Ectodermal cell (in vitro differentiated cells): ENCODE measurements around the gene TMEM205.
A peak's percentile ranks its signal among the peaks of the same experiment; 100 is the strongest.

Source experiments
- H3K27ac ChIP-seq: 2 replicates; pipeline ENCODE4 v1.7.0; 2013; ENCODE audit warnings: mild to moderate bottlenecking, low read depth, low read length; ENCODE audit not compliant: insufficient read depth, poor library complexity, severe bottlenecking
- H3K27me3 ChIP-seq: 2 replicates; pipeline ENCODE4 v1.7.0; 2013; ENCODE audit warnings: mild to moderate bottlenecking, low read length; ENCODE audit not compliant: insufficient read depth, control insufficient read depth, poor library complexity, severe bottlenecking
- H3K36me3 ChIP-seq: one replicate; pipeline ENCODE4 v1.7.0; 2013; ENCODE audit warnings: low read length; ENCODE audit not compliant: control insufficient read depth, insufficient read depth
- H3K4me1 ChIP-seq: one replicate; pipeline ENCODE4 v1.7.0; 2013; ENCODE audit warnings: low read length; ENCODE audit not compliant: control insufficient read depth, insufficient read depth
- H3K4me3 ChIP-seq: 2 replicates; pipeline ENCODE4 v1.7.0; 2013; ENCODE audit warnings: low read depth, low read length, control low read depth; ENCODE audit not compliant: insufficient read depth
- H3K9me3 ChIP-seq: 2 replicates; pipeline ENCODE4 v1.7.0; 2013; ENCODE audit warnings: mild to moderate bottlenecking, low read length, moderate library complexity; ENCODE audit not compliant: control insufficient read depth
- WGBS, 2 experiments: methylation state at CpG; one replicate each; pipeline ENCODE4 v1.1.7; 2013; ENCODE audit warnings: missing lambda C conversion rate in 2 of 2; 5-methylcytosine and 5-hydroxymethylcytosine counted together

TMEM205 gene

GRCh38 chr19:11370744-11371143 lies 24.7 kb upstream of the TMEM205 start:
- 91 to 92% methylated on average over 2 of the region's 2 CpGs for WGBS, 2 experiments
- no peak overlapping the region for H3K4me3 ChIP-seq
- H3K27ac ChIP-seq, result no peak overlapping the region
- H3K27me3 ChIP-seq, result no peaks in the 10 kb centered on the region
- H3K9me3 ChIP-seq, result no peaks in the 10 kb centered on the region
- H3K4me1 ChIP-seq, result peaks cover 17% of the 10 kb centered on the region
- no peaks in the 10 kb centered on the region for H3K36me3 ChIP-seq

- Histone ChIP-seq H3K27ac (no peak overlapping the region), H3K4me3 (no peak overlapping the region), H3K27me3 (no peaks in the 10 kb centered on the region), H3K36me3 (no peaks in the 10 kb centered on the region), H3K4me1 (no peaks in the 10 kb centered on the region), H3K9me3 (no peaks in the 10 kb centered on the region)
- WGBS, 2 experiments, result 97 to 98% methylated on average over 2 of the region's 2 CpGs
Observed at GRCh38 chr19:11367528-11367927, 21.5 kb upstream of the TMEM205 start.

GRCh38 chr19:11365557-11366117 lies 19.6 kb upstream of the TMEM205 start:
- Histone ChIP-seq H3K27ac (no peak overlapping the region), H3K4me3 (no peak overlapping the region), H3K4me1 (peaks cover 6% of the 10 kb centered on the region), H3K9me3 (no peaks in the 10 kb centered on the region), H3K27me3 (peaks cover 8% of the 10 kb centered on the region), H3K36me3 (no peaks in the 10 kb centered on the region)
- WGBS, 2 experiments, result 92 to 95% methylated on average over 7 of the region's 7 CpGs

- no peaks in the 10 kb centered on the region for H3K36me3 ChIP-seq
- H3K9me3 ChIP-seq, result no peaks in the 10 kb centered on the region
- no peak overlapping the region for H3K27ac ChIP-seq
- H3K4me1 ChIP-seq, result peaks cover 6% of the 10 kb centered on the region
- H3K27me3 ChIP-seq, result peaks cover 11% of the 10 kb centered on the region
- WGBS, 2 experiments, result 89 to 92% methylated on average over 5 of the region's 5 CpGs
- no peak overlapping the region for H3K4me3 ChIP-seq
Observed at GRCh38 chr19:11364935-11365334, 18.9 kb upstream of the TMEM205 start.

GRCh38 chr19:11364296-11364904 lies 18.3 kb upstream of the TMEM205 start:
- Histone ChIP-seq H3K4me1 (peaks cover 6% of the 10 kb centered on the region), H3K27ac (no peak overlapping the region), H3K4me3 (no peak overlapping the region), H3K27me3 (peaks cover 11% of the 10 kb centered on the region), H3K36me3 (no peaks in the 10 kb centered on the region), H3K9me3 (no peaks in the 10 kb centered on the region)
- 92 to 94% methylated on average over 28 of the region's 28 CpGs for WGBS, 2 experiments

- Histone ChIP-seq H3K27ac (no peak overlapping the region), H3K4me1 (peaks cover 6% of the 10 kb centered on the region), H3K36me3 (no peaks in the 10 kb centered on the region), H3K27me3 (peaks cover 11% of the 10 kb centered on the region), H3K9me3 (no peaks in the 10 kb centered on the region), H3K4me3 (no peak overlapping the region)
- WGBS, 2 experiments, result 92 to 94% methylated on average over 10 of the region's 10 CpGs
Observed at GRCh38 chr19:11363881-11364280, 17.8 kb upstream of the TMEM205 start.

- H3K9me3 ChIP-seq, result no peaks in the 10 kb centered on the region
- no peak overlapping the region for H3K27ac ChIP-seq
- H3K4me3 ChIP-seq, result no peak overlapping the region
- H3K27me3 ChIP-seq, result peaks cover 11% of the 10 kb centered on the region
- H3K36me3 ChIP-seq, result no peaks in the 10 kb centered on the region
- 81 to 83% methylated on average over 35 of the region's 35 CpGs for WGBS, 2 experiments
- peaks cover 6% of the 10 kb centered on the region for H3K4me1 ChIP-seq
Observed at GRCh38 chr19:11361771-11362731, 16.0 kb upstream of the TMEM205 start.

- Histone ChIP-seq H3K36me3 (no peaks in the 10 kb centered on the region), H3K27ac (no peak overlapping the region), H3K9me3 (no peaks in the 10 kb centered on the region), H3K4me1 (peaks cover 6% of the 10 kb centered on the region), H3K4me3 (peak overlapping the region; percentile 6), H3K27me3 (peaks cover 14% of the 10 kb centered on the region)
- 28 to 34% methylated on average over 43 of the region's 43 CpGs for WGBS, 2 experiments
Observed at GRCh38 chr19:11361037-11361770, 15.1 kb upstream of the TMEM205 start.

- WGBS, 2 experiments, result 86 to 89% methylated on average over 11 of the region's 11 CpGs
- Histone ChIP-seq H3K4me3 (no peak overlapping the region), H3K27me3 (peaks cover 21% of the 10 kb centered on the region), H3K36me3 (no peaks in the 10 kb centered on the region), H3K9me3 (no peaks in the 10 kb centered on the region), H3K4me1 (peaks cover 6% of the 10 kb centered on the region), H3K27ac (no peak overlapping the region)
Observed at GRCh38 chr19:11359421-11359820, 13.4 kb upstream of the TMEM205 start.
